NCI-H2196 treated with DMSO at 0.1 percent for 48 hours (cell line): Measurements from ENCODE around the gene EGLN1.

Source experiments
- DNase-seq: peaks from one replicate; lab custom pipeline; 2025; ENCODE audit not compliant: unreplicated experiment; lab: John Stamatoyannopoulos, UW

The EGLN1 gene

DNA sequence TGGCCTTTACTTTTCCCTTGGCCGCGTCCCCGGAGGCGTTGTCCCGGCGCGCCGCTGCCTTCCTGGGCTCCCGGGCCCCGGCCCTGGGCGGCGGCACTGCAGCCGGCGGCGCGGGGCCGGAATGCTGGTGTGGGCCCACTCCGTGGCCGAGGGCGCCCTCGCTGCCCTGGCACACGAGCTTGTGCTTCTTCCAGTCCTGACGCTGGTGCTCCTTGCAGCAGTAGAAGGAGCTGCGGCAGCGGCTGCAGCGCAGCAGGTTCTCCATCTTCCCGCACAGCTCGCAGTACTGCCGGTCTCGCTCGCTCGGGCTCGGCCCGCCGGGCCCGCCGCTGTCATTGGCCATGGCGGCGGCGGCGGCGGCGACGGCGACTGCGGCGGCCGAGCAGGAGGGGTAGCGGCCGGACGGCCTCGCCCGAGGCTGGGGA lies 529 bp downstream of the EGLN1 start:
- DNase-seq = no peak

GRCh38 chr1:231420959-231421545 lies 1.0 kb downstream of the EGLN1 start:
- DNase-seq = no peak

DNA sequence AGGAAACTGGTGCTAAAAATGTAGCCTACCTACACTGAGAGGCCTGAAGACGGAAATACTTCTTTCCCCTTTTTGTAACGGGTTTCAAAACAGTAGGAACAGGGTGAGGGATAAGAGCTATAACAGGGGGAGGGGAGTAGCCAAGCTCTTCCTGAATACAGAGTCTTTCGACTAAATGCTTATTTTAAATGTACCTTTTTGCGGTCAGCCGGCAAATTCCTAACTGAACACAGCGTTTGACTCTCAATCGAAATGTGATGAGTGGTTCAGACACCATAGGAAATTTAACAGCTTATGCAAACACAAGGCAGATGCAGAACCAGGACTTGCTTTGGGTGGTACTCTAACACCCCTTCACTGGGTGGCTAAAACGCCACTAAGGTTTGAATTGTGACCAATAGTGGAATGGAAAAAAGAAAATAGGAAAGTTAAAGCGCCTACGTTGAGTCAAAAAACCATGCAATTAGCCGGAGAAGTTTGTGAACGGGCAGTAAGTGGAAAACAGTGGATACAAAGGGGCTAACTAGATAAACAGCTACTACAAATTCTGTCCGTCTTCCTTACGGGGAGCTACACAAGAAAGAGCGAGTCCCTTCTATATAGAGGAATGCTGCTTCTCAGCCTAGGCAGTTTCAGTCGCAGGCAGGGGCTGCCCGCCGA lies 1.7 kb downstream of the EGLN1 start:
- no peak for DNase-seq

DNA sequence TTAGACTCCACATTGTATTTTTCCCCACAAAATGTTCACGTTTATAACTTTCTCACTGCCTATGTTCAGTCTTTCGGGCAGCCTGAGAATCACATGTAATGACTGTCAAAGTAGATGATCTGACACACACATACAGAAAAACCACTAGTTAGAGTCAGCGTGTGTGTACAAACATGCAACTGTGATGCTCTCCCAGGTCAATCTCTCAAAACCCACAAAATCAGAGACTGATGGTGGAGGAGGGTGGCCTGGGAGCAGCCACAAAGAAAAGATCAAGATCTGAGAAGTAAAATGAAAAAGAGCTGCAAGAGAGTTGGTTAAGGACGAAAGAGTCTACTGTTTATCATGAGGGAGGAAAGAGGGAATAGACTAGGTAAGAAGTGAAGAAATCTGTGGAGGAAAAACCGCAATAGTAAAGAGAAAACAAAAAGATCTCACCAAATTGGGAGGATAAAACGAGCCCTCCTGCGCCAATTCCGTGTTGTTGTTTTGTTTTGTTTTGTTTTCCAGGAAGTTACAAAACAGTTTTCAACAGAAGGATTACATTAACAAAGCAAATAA lies 2.3 kb downstream of the EGLN1 start:
- DNase-seq = no peak

GRCh38 chr1:231419147-231419546 lies 2.9 kb downstream of the EGLN1 start:
- DNase-seq = no peak

DNA sequence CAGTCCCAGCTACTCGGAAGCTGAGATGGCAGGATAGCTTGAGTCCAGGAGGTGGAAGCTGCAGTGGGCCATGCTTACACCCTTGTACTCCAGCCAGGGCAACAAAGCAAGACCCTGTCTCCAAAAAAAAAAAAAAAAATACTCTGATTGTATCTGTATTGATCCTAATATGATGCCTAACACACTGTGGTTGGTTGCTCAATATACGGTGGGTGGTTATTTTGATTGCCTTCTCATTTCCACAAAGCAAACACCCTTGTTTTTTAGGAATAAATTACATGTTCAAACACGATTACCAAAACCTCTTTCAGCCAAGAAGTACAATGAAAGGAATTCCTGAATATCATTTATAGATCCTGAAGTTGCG lies 3.4 kb downstream of the EGLN1 start:
- DNase-seq = no peak

DNA sequence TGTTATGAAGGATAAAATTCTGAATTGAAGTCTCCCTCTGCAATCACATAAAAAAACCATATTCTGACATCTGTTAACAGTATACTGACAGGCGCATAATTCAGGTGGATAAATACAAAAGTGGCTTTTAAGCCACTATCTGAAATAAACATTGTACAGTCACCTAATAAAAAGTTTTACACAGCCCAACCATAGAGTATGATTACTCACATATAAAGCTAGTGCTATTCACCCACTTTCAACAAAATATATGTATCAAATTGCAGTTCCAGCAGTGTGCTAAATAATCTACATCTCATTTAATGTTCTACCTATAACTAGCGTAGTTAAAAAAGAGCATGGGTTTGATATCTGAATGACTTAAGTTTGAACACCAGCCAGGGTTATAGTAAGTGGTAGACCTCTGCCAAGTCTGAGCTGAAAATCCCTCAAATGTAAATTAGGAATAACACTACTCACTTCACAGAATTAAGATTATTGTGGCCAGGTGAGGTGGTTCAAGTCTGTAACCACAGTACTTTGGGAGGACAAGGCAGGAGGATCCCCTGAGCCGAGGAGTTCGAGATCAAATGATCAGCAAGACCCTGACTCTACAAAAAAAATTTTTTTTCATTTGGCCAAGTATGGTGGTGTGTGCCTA lies 3.9 kb downstream of the EGLN1 start:
- DNase-seq = no peak

DNA sequence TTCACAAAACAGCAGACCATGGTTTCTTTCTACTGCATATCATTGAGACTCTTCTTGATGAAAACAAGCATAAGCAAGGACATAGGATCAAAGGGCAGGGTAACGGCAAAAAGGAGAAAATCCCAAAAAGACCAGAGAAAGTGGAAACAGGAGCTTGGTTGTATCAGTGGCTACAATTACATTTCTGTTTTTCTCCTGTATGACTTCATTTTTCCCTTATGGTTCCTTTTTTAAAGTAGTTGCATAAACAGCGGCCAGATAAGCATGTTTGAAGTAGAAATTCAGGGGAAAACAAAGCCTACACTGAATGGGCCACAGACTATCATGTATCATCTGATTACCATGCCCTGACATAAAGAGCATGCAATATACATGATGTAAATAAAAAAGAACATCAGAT lies 4.6 kb downstream of the EGLN1 start:
- DNase-seq = no peak

DNA sequence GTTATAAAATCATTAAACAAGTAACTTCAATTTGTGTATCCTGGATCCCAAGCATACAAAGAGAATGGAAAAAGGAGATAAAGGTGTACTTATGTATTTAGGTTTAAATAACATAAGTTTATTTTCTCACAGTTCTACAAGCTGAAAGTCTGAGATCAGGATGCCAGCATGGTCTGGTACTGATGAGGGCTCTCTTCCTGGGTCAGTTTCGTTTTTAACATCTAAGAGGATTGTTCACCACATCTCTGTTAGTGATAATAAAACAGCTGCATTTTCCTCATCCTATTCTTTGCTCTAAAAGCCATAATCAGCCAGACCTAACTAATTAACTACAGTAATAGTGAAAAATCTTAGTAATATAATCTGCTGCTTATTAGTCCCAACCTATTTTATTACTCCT lies 5.2 kb downstream of the EGLN1 start:
- no peak for DNase-seq

DNA sequence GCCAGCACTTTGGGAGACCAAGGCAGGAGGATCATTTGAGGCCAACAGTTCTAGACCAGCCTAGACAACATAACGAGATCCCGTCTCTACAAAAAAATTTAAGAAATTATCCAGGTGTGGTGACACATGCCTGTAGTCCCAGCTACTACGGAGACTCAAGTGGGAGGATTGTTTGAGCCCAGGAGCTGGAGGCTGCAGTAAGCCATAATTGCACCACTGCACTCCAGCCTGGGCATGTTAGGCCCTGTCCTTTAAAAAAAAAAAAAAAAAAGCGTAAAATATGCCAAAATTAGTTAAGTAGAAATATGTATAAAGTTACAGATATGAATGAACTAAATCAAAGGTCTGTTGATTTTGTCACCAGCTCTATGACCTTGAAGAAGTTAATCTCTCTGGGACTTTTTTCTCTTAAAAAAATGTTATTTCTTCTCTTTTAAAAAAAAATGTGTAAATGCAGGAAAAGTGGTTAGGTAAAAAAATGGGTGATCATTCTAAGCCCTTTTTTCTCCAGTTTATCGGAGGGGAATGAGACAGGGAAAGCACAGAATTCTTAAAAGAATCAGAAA lies 7.0 kb downstream of the EGLN1 start:
- no peak for DNase-seq

DNA sequence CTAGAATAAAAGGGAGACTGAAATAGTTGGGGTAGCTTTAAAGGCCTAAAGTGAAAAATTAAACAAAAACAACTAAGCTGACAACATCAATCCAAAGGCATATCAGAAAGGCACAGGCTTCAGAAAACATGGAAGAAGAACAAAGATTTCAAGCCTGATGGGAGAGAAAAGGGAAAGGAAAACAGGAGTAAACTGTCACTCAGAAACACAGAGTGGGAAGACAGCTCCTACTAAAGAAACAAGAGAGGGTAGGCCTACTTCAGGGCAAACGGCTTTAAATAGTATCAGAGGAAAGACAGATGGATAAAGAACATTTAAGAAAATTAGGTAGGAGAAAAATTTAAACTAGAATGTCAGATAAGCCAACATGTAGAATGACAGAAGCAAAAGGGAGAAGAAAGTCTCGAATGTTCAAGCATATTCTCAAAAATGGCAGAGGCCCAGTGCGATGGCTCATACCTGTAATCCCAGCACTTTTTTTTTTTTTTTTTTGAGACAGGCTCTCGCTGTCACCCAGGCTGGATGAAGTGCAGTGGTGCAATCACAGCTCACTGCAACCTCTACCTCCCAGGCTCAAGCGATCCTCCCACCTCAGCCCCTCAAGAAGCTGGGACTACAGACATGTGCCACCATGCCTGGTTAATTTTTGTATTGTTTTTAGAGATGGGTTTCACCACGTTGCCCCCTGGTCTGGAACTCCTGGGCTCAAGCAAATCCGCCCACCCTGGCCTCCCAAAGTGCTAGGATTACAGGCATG lies 7.6 kb downstream of the EGLN1 start:
- no peak for DNase-seq

GRCh38 chr1:231413749-231414082 lies 8.4 kb downstream of the EGLN1 start:
- no peak for DNase-seq

GRCh38 chr1:231411036-231411531 lies 11.0 kb downstream of the EGLN1 start:
- no peak for DNase-seq

DNA sequence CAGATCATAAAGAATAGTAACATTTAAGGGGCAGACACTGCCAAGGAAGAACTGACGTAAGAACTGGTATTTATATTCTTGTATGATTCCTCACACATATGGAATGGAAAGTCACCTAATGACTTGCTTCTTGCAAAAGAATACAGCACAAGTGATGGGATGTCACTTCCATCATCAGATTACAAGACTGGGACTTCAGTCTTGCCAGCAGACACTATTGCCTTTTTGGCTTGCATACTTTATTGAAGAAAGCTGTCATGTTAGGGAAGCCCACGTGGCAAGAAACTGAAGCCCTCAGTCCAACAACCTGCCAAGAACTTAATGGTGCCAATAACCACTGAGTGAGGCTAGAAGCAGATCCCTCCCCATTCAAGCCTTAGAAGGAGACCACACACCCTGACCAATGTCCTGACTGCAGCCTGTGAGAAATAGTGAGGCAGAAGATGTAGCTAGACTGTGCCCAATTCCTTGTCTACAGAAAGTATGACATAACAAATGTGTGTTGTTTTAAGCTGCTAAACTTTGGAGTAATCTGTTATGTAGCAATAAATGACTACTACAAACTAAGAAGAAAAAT lies 12.0 kb downstream of the EGLN1 start:
- DNase-seq = no peak

GRCh38 chr1:231408528-231409094 lies 13.5 kb downstream of the EGLN1 start:
- no peak for DNase-seq

GRCh38 chr1:231407547-231408396 lies 14.3 kb downstream of the EGLN1 start:
- no peak for DNase-seq

DNA sequence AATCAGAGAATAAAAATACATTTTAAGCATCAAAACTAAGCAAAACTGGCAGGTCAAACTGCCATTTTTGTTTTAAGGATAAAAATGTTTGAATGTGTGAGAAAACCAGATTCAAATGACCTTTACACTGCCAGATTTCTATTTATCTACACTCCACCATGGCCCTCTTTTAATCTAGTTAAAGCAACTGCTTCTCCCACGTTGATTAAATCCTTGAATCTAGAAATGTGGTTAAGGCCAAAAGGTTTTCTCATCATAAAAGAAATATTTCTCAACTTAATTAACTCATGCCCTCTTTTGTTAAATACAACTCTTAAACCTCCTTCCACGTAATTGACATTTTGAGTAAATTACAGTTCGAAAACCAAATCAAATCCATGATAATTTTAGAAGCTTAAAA lies 15.0 kb downstream of the EGLN1 start:
- no peak for DNase-seq

DNA sequence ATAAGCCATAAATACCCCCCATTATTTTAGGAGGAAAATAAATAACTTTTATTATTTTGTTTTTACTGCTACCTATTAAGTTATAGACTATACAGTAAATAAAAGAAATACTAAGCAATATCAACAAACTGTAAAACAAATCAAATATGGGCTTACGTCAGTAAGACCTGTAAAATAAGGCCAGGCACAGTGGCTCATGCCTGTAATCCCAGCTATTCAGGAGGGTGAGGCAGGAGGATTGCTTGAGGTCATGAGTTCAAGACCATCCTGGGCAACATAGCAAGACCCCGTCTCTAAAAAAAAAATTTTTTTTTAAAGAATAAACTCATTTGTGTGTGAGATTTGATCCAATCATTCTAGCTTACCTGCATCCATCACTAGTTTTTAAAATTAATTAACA lies 17.8 kb downstream of the EGLN1 start:
- no peak for DNase-seq

DNA sequence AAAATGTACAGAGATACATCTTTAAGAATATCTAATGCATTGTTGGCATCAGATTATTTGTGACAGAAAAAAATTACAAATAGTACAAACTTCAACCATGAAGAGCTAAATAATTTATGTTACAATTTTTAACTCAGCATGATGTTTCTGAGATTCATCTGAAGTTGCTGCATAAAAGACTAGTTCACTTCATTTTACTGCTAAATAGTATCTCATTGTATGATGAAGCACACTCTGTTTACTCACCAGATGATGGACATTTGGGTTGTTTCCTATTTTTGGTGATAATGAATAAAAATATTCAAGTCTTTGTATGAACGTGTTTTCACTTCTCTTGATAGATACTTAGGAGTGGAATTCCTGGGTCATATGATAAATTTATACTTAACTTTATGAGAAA lies 20.6 kb downstream of the EGLN1 start:
- DNase-seq = no peak
